WTC11 (cell line): Measurements from ENCODE around the gene DEXI. TPM values are rescaled to one million over a fixed set of nuclear protein-coding genes. Genes with fewer than 3 reads are reported as not detected.

Experiments
- ATAC-seq: fragments of 200-7000 bp; cut with Tn5 transposase; 2 replicates; pipeline ENCODE4 v1.10.0; 2021; ENCODE audit warnings: mild to moderate bottlenecking, moderate library complexity
- CTCF ChIA-PET: fragments of 300-600 bp; sonication (Branson Sonifier 250); formaldehyde crosslinking; loops from one replicate; lab custom pipeline; 2021; ENCODE audit warnings: antibody characterized with exemption; lab: Charles Lee
- POLR2A ChIA-PET: fragments of 350-600 bp; sonication (Branson Sonifier 250); formaldehyde crosslinking; loops from one replicate; lab custom pipeline; 2021; ENCODE audit warnings: antibody characterized with exemption; lab: Charles Lee
- DNase-seq: peaks from one replicate; pipeline ENCODE4 v3.0.0; 2021; ENCODE audit warnings: low spot score
- H3K27ac Mint-ChIP-seq: 2 replicates; pipeline ENCODE4 v1.8.0; 2021; ENCODE audit warnings: mixed read lengths
- H3K27me3 Mint-ChIP-seq: 2 replicates; pipeline ENCODE4 v1.8.0; 2021; ENCODE audit warnings: low read depth, mild to moderate bottlenecking, moderate library complexity, mixed read lengths
- H3K36me3 Mint-ChIP-seq: 2 replicates; pipeline ENCODE4 v1.8.0; 2021; ENCODE audit warnings: mixed read lengths
- H3K4me1 Mint-ChIP-seq: 2 replicates; pipeline ENCODE4 v1.8.0; 2022; ENCODE audit warnings: mixed read lengths
- H3K4me3 Mint-ChIP-seq: 2 replicates; pipeline ENCODE4 v1.8.0; 2021; ENCODE audit warnings: mild to moderate bottlenecking, moderate library complexity, mixed read lengths
- H3K9me3 Mint-ChIP-seq: 2 replicates; pipeline ENCODE4 v1.8.0; 2021; ENCODE audit warnings: mixed read lengths
- AR ChIP-seq: fragments of 250-450 bp; sonication (Bioruptor Pico); IDR thresholded peaks from 2 replicates; pipeline ENCODE4 v1.9.0; 2021; ENCODE audit warnings: mild to moderate bottlenecking
- ESRRA ChIP-seq: sonication (generic); formaldehyde crosslinking; IDR thresholded peaks from 2 replicates; pipeline ENCODE4 v1.8.1; 2022; ENCODE audit warnings: mild to moderate bottlenecking, missing genetic modification reagents, borderline replicate concordance
- ETV6 ChIP-seq: sonication (generic); formaldehyde crosslinking; IDR thresholded peaks from 2 replicates; pipeline ENCODE4 v1.8.1; 2022; ENCODE audit warnings: mild to moderate bottlenecking, missing genetic modification reagents
- MAX ChIP-seq: sonication (generic); formaldehyde crosslinking; IDR thresholded peaks from 2 replicates; pipeline ENCODE4 v1.8.0; 2022; ENCODE audit warnings: mild to moderate bottlenecking, missing genetic modification reagents
- PRDM15 ChIP-seq: sonication (generic); formaldehyde crosslinking; IDR thresholded peaks from 2 replicates; pipeline ENCODE4 v1.8.0; 2022; ENCODE audit warnings: missing genetic modification reagents
- PRRX2 ChIP-seq: fragments of 250-450 bp; sonication (Bioruptor Pico); IDR thresholded peaks from 2 replicates; pipeline ENCODE4 v1.8.0; 2021; ENCODE audit warnings: mild to moderate bottlenecking
- SMAD3 ChIP-seq: sonication (generic); formaldehyde crosslinking; IDR thresholded peaks from 2 replicates; pipeline ENCODE4 v1.8.0; 2022; ENCODE audit warnings: missing genetic modification reagents, mild to moderate bottlenecking, borderline replicate concordance
- SP1 ChIP-seq: sonication (generic); formaldehyde crosslinking; conservative IDR thresholded peaks from 2 replicates; pipeline ENCODE4 v1.8.1; 2022; ENCODE audit warnings: missing genetic modification reagents
- STAT6 ChIP-seq: sonication (generic); formaldehyde crosslinking; conservative IDR thresholded peaks from 2 replicates; pipeline ENCODE4 v1.8.1; 2023; ENCODE audit warnings: mild to moderate bottlenecking, low read depth, missing genetic modification reagents, moderate library complexity
- TEAD1 ChIP-seq: sonication (generic); formaldehyde crosslinking; IDR thresholded peaks from 2 replicates; pipeline ENCODE4 v1.8.0; 2022; ENCODE audit warnings: mild to moderate bottlenecking, missing genetic modification reagents
- TEAD4 ChIP-seq: sonication (generic); formaldehyde crosslinking; IDR thresholded peaks from 2 replicates; pipeline ENCODE4 v1.8.0; 2022; ENCODE audit warnings: mild to moderate bottlenecking, missing genetic modification reagents
- USF1 ChIP-seq: sonication (generic); formaldehyde crosslinking; IDR thresholded peaks from 2 replicates; pipeline ENCODE4 v1.8.0; 2022; ENCODE audit warnings: mild to moderate bottlenecking, missing genetic modification reagents
- ZBTB21 ChIP-seq: sonication (generic); formaldehyde crosslinking; IDR thresholded peaks from 2 replicates; pipeline ENCODE4 v1.8.1; 2023; ENCODE audit warnings: mild to moderate bottlenecking, missing genetic modification reagents, borderline replicate concordance
- ZNF138 ChIP-seq: sonication (generic); formaldehyde crosslinking; conservative IDR thresholded peaks from 2 replicates; pipeline ENCODE4 v1.8.1; 2022; ENCODE audit warnings: mild to moderate bottlenecking, moderate library complexity, missing genetic modification reagents
- ZNF219 ChIP-seq: sonication (generic); formaldehyde crosslinking; IDR thresholded peaks from 2 replicates; pipeline ENCODE4 v1.8.0; 2023; ENCODE audit warnings: missing genetic modification reagents, mild to moderate bottlenecking, borderline replicate concordance
- ZNF532 ChIP-seq: fragments of 250-450 bp; sonication (Bioruptor Pico); IDR thresholded peaks from 2 replicates; pipeline ENCODE4 v1.9.0; 2021; ENCODE audit warnings: mild to moderate bottlenecking, borderline replicate concordance
- total RNA-seq: library from RNA; stranded (reverse); gene quantifications from 3 replicates; pipeline ENCODE4 v1.2.3, GENCODE V29; 2021

DEXI gene
- total RNA-seq, 1 experiment from 2014 or later, result 33.7 TPM

GRCh38 chr16:10946308-10946707 lies 4.0 kb upstream of the DEXI start (continued):
- TF ChIP-seq STAT6 (CRISPR knock-in tag), result no peak
- no peak for TF ChIP-seq SP1 (CRISPR knock-in tag)
- no peak for TF ChIP-seq PRDM15 (CRISPR knock-in tag)
- no peak for TF ChIP-seq MAX
- no peak for TF ChIP-seq TEAD4 (CRISPR knock-in tag)
- TF ChIP-seq TEAD1 (CRISPR knock-in tag), result no peak

GRCh38 chr16:10945065-10945787 lies 3.0 kb upstream of the DEXI start:
- no peak for ATAC-seq
- no peak overlapping the region for H3K27ac Mint-ChIP-seq
- CTCF ChIA-PET, result interaction anchor here (0.9 to 2.0 kb wide), 4 partner anchors 9 to 52 kb away, joined by 3 to 8 read pairs (median 5); no protein-coding TSS in a partner anchor
- TF ChIP-seq SMAD3 (no peak), ZBTB21 (CRISPR knock-in tag) (no peak), ZNF219 (no peak), ZNF532 (CRISPR knock-in tag) (no peak), PRRX2 (CRISPR knock-in tag) (no peak), AR (no peak), ESRRA (CRISPR knock-in tag) (no peak), PRDM15 (CRISPR knock-in tag) (no peak), ZNF138 (no peak), ETV6 (CRISPR knock-in tag) (no peak), USF1 (CRISPR knock-in tag) (no peak)

More at GRCh38 chr16:10945065-10945787, 3.0 kb upstream of the DEXI start:
- Mint-ChIP-seq H3K4me1 (peaks cover 61% of the 10 kb centered on the region), H3K27me3 (peaks cover 3% of the 10 kb centered on the region; the same call in 1 of the 2 replicates), H3K9me3 (no peaks in the 10 kb centered on the region), H3K36me3 (no peaks in the 10 kb centered on the region), H3K4me3 (peak overlapping the region; percentile 83)
- POLR2A ChIA-PET, result no interaction called here
- DNase-seq, result no peak
